Neutrophil (primary cell): ENCODE results near the gene KISS1.

Experiments
- H3K27ac ChIP-seq: fragments of 200-600 bp; sonication (generic); 2 replicates; pipeline ENCODE4 v1.5.1; 2016; ENCODE audit warnings: mild to moderate bottlenecking, moderate library complexity
- H3K27me3 ChIP-seq: fragments of 200-600 bp; sonication (generic); 2 replicates; pipeline ENCODE4 v1.6.0; 2016; ENCODE audit warnings: mild to moderate bottlenecking
- H3K36me3 ChIP-seq: fragments of 200-600 bp; sonication (generic); 2 replicates; pipeline ENCODE4 v1.5.1; 2017
- H3K4me1 ChIP-seq, 2 experiments: fragments of 200-600 bp in 1 of 2; sonication (generic) in 1 of 2; 1 replicate in 1 of 2; 2 replicates in 1 of 2; pipeline versions ENCODE4 v1.5.1 to v1.6.1; 2013 to 2016; ENCODE audit warnings: low read depth in 1 of 2, low read length in 1 of 2, mild to moderate bottlenecking in 1 of 2, moderate library complexity in 1 of 2; ENCODE audit not compliant: control insufficient read depth in 1 of 2, insufficient read depth in 1 of 2
- H3K4me3 ChIP-seq, 2 experiments: fragments of 200-600 bp in 1 of 2; sonication (generic) in 1 of 2; 1 replicate in 1 of 2; 2 replicates in 1 of 2; pipeline ENCODE4 v1.5.1; 2013 to 2016; ENCODE audit warnings: low read depth in 1 of 2, low read length in 1 of 2, mild to moderate bottlenecking in 1 of 2, moderate library complexity in 1 of 2
- H3K9me3 ChIP-seq: fragments of 200-600 bp; sonication (generic); 2 replicates; pipeline ENCODE4 v1.5.1; 2016
- TF ChIP-seq, protein P1 (sequence below): fragments of 200-600 bp; sonication (generic); IDR thresholded peaks from 2 replicates; pipeline ENCODE4 v1.5.1; 2016; ENCODE audit warnings: antibody characterized with exemption

Gene KISS1

DNA sequence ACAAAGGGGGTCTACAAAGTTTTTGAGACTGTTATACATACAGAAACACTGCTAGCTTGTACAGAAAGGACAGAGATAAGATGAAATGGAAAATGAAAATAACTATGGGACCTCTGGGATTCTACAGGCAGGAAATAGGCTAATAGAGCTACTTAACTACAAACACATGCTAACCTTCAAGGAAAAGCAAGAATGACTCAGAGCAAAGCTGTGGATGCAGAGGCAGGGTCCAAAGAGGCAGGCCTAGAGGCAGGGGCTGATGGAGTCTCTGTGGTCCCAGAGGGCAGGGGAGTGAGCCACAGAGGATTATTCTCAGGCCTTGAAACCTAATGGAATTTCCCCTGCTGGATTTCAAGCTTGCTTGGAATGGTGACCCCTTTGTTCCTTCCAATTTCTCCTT, 36.2 kb upstream of the KISS1 start:
- TF ChIP-seq, protein P1, sequence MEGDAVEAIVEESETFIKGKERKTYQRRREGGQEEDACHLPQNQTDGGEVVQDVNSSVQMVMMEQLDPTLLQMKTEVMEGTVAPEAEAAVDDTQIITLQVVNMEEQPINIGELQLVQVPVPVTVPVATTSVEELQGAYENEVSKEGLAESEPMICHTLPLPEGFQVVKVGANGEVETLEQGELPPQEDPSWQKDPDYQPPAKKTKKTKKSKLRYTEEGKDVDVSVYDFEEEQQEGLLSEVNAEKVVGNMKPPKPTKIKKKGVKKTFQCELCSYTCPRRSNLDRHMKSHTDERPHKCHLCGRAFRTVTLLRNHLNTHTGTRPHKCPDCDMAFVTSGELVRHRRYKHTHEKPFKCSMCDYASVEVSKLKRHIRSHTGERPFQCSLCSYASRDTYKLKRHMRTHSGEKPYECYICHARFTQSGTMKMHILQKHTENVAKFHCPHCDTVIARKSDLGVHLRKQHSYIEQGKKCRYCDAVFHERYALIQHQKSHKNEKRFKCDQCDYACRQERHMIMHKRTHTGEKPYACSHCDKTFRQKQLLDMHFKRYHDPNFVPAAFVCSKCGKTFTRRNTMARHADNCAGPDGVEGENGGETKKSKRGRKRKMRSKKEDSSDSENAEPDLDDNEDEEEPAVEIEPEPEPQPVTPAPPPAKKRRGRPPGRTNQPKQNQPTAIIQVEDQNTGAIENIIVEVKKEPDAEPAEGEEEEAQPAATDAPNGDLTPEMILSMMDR: no peak
- H3K4me1 ChIP-seq: no peaks in the 10 kb centered on the region
- no peaks in the 10 kb centered on the region for H3K27me3 ChIP-seq
- no peaks in the 10 kb centered on the region for H3K9me3 ChIP-seq
- no peak overlapping the region for H3K27ac ChIP-seq
- H3K4me3 ChIP-seq: no peak overlapping the region
- no peaks in the 10 kb centered on the region for H3K36me3 ChIP-seq

DNA sequence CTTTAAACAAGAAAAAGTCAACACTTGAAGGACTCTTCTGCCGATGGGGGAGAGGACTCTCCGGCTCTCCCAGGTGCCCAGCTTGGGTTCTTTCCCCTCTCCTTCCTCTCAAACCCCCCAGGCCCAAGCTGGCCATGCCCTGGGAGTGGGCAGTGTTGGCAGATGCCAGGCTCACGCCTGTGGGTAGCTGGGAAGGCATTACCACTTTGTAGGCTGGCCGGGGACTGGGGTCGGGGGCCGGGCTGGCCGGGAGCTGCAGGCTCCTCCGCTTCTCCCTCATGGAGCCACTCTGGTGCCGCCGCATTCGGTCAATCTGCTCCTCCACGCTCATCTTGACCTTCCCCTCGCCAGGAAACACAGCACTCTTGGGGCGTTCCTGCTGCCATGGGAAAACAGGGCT, 33.9 kb upstream of the KISS1 start:
- H3K4me3 ChIP-seq: no peak overlapping the region
- no peaks in the 10 kb centered on the region for H3K36me3 ChIP-seq
- H3K27me3 ChIP-seq: no peaks in the 10 kb centered on the region

DNA sequence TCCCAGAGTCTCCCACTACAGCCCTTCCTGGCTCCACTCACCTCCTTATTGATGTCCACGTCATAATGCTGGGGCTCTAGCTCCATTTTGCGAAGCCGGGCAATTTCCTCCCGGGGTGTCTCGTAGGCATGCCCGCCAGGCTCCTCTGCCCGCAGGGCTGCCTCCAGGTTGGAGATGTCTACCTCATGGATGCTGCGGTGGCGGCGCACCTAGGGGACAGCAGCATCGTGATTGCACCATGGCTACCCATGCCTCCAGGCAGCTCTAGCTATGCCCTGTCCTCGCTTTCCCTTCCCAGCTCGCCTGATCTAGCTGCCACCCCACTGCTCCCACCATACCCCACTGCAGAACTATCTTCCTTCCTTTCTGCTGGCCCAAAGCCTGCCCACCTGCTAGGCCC, 32.6 kb upstream of the KISS1 start:
- Histone ChIP-seq H3K27me3 (no peaks in the 10 kb centered on the region), H3K27ac (no peak overlapping the region), H3K9me3 (no peaks in the 10 kb centered on the region), H3K36me3 (no peaks in the 10 kb centered on the region), H3K4me1 (no peaks in the 10 kb centered on the region), H3K4me3 (no peak overlapping the region)
- TF ChIP-seq, protein P1: no peak

More for the DNA sequence above, 33.9 kb upstream of the KISS1 start:
- Histone ChIP-seq H3K4me1 (no peaks in the 10 kb centered on the region), H3K9me3 (no peaks in the 10 kb centered on the region), H3K27ac (no peak overlapping the region)
- TF ChIP-seq, protein P1: no peak

DNA sequence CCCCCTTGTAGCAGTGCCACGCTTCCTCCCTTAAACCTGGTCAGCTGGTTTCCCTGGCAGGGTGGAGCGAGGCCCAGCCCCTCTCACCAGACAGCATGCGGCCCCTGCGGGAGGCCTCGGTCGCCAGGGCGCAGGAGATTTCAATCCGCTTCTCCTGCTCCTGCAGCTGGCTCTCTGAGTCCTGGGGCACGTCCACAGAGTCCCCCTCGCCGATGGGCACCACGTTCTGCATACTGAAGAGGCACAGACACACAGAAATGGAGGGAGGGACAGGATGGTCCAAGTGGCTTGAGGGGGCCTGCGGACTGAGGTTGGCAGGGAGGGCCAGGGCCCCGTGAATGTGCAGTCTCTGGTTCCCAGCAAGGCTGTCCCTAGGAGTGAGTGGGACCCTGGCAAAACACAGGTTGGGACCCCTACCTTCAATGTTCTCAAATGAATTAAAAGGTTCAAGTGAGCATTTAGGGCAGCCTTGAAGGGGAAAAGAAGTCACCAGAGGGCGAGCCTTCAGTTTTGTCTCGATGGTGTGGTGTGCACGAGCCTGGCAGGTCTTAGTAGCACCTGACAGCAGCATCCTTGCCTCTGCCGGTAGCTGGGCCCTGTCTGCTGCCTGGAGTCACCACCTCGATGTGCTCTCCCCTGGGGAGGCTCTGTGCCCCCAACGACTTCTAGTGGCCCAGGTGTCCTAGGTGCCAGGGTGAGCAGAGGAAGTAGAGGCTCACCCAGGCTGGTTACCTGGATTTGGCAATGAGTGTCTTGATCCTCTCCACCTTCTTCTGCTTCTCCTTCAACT, 31.9 kb upstream of the KISS1 start:
- no peaks in the 10 kb centered on the region for H3K27me3 ChIP-seq
- no peak overlapping the region for H3K4me3 ChIP-seq
- H3K36me3 ChIP-seq: no peaks in the 10 kb centered on the region
- H3K27ac ChIP-seq: no peak overlapping the region
- no peaks in the 10 kb centered on the region for H3K4me1 ChIP-seq
- no peaks in the 10 kb centered on the region for H3K9me3 ChIP-seq
- TF ChIP-seq, protein P1: no peak

DNA sequence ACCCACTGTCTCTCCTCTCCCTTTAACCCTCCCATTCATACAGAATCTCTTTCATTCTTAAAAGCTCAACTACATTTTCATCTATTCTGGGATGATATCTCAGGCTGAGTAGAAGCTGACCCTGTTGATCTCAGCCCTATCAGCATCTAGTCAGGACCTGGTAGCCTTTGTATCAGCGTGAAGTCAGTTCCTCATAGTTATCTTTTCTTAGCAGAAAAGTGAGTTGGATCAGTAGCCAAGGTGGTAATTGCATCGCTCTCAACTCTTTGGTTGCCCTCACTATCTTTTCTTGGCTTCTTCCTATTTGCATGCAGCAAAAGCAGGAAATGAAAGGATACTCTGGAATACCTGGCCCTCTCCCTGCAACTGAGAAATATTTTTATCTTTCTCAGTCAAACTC, 31.1 kb upstream of the KISS1 start:
- Histone ChIP-seq H3K4me1 (no peaks in the 10 kb centered on the region), H3K9me3 (no peaks in the 10 kb centered on the region), H3K27me3 (no peaks in the 10 kb centered on the region), H3K4me3 (no peak overlapping the region), H3K27ac (no peak overlapping the region), H3K36me3 (no peaks in the 10 kb centered on the region)
- TF ChIP-seq, protein P1: no peak
